Ascending aorta (tissue), 2 donors: ENCODE results near the gene WBP2. TPM values are rescaled to one million over a fixed set of nuclear protein-coding genes. Genes with fewer than 3 reads are reported as not detected.
A peak's percentile ranks its signal among the peaks of the same experiment; 100 is the strongest.
"Not testable (repeated sequence)": the region's sequence is repeated elsewhere in the genome, so short reads cannot be mapped to it uniquely, and the experiment has no call there.

Experiments
- DNase-seq, 2 donors: peaks; one replicate each; pipeline ENCODE4 v3.0.0-alpha.2; 2019; ENCODE audit warnings: low spot score in 2 of 2
- H3K27ac ChIP-seq, 2 donors: fragments of 200-600 bp; sonication (generic); one replicate each; pipeline ENCODE4 v1.5.1; 2016 to 2017; ENCODE audit warnings: mild to moderate bottlenecking in 1 of 2
- H3K27me3 ChIP-seq: fragments of 200-600 bp; sonication (generic); one replicate; pipeline ENCODE4 v1.5.1; 2017
- H3K36me3 ChIP-seq, 2 donors: fragments of 200-600 bp; sonication (generic); one replicate each; pipeline ENCODE4 v1.5.1; 2016
- H3K4me1 ChIP-seq, 2 donors: fragments of 200-600 bp; sonication (generic); one replicate each; pipeline ENCODE4 v1.5.1; 2016 to 2017; ENCODE audit warnings: mild to moderate bottlenecking in 1 of 2
- H3K4me3 ChIP-seq, 2 donors: fragments of 200-600 bp; sonication (generic); one replicate each; pipeline ENCODE4 v1.5.1; 2016 to 2017; ENCODE audit warnings: mild to moderate bottlenecking in 1 of 2
- H3K9me3 ChIP-seq, 2 donors: fragments of 200-600 bp; sonication (generic); one replicate each; pipeline ENCODE4 v1.5.1; 2016
- CTCF ChIP-seq, 3 experiments: fragments of 200-600 bp in 2 of 3; fragments of 450-650 bp in 1 of 3; sonication (generic) in 2 of 3; IDR thresholded peaks; one replicate each; pipeline ENCODE4 v1.5.1; 2016 to 2019; ENCODE audit warnings: antibody characterized with exemption in 3 of 3, mild to moderate bottlenecking in 1 of 3, moderate library complexity in 1 of 3
- intact Hi-C: fragments of 100-400 bp; cut with DNase I; formaldehyde crosslinking; loops from one replicate; pipeline ENCODE4 v1.15.1; 2023
- total RNA-seq: library from RNA; depleted of rRNA; stranded (reverse); fragments of >200 nt; gene quantifications from one replicate; pipeline ENCODE4 v1.1.0, GENCODE V29; 2016

The WBP2 gene
- total RNA-seq, 1 donor from 2014 or later = 50.7 TPM

- H3K36me3 ChIP-seq = peaks cover 13% of the 10 kb centered on the region in 2 donors
- H3K4me1 ChIP-seq = peaks cover 47 to 70% of the 10 kb centered on the region in 2 donors
- peak overlapping the region; percentile 96 to 99 for H3K27ac ChIP-seq
- no peak for TF ChIP-seq CTCF (IDR thresholded peaks at IDR 0.05)
- DNase-seq = no peak
- peak overlapping the region in 1 of 2 donors; percentile 85 for H3K4me3 ChIP-seq
- H3K9me3 ChIP-seq = no peaks in the 10 kb centered on the region
- H3K27me3 ChIP-seq = no peaks in the 10 kb centered on the region
- intact Hi-C loops = loop anchor here (10.0 kb wide), 1 partner anchor 210 kb away; the partner anchor contains the start of genes RECQL5 and SAP30BP
These were observed 19.4 kb upstream of the WBP2 start for GRCh38 chr17:75874323-75875181.

- TF ChIP-seq CTCF (IDR thresholded peaks at IDR 0.05) = no peak
- H3K9me3 ChIP-seq = no peaks in the 10 kb centered on the region
- peak in 1 of 2 donors; percentile 78 for DNase-seq
- peak overlapping the region; percentile 96 to 99 for H3K27ac ChIP-seq
- no peaks in the 10 kb centered on the region for H3K27me3 ChIP-seq
- peak overlapping the region in 1 of 2 donors; percentile 85 for H3K4me3 ChIP-seq
- intact Hi-C loops = loop anchor here (10.0 kb wide), 1 partner anchor 209 kb away; the partner anchor contains the start of genes RECQL5 and SAP30BP
- H3K36me3 ChIP-seq = peaks cover 13% of the 10 kb centered on the region in 2 donors
- peaks cover 52 to 74% of the 10 kb centered on the region in 2 donors for H3K4me1 ChIP-seq
These were observed 18.6 kb upstream of the WBP2 start for GRCh38 chr17:75873587-75874322.

GRCh38 chr17:75872434-75873351 is 17.6 kb upstream of the WBP2 start:
- no peaks in the 10 kb centered on the region for H3K27me3 ChIP-seq
- H3K36me3 ChIP-seq = peaks cover 13% of the 10 kb centered on the region in 2 donors
- peak; percentile 69 to 96 for DNase-seq
- intact Hi-C loops = loop anchor here (1.0 to 10.0 kb wide), 2 partner anchors 17 to 208 kb away; partner anchors contain the start of genes RECQL5, SAP30BP and WBP2
- H3K4me1 ChIP-seq = peaks cover 52 to 77% of the 10 kb centered on the region in 2 donors
- no peak for TF ChIP-seq CTCF (IDR thresholded peaks at IDR 0.05)
- peak overlapping the region; percentile 96 to 99 for H3K27ac ChIP-seq
- H3K4me3 ChIP-seq = peak overlapping the region; percentile 14 to 85
- H3K9me3 ChIP-seq = no peaks in the 10 kb centered on the region

GRCh38 chr17:75870228-75870627 is 15.1 kb upstream of the WBP2 start:
- not testable (repeated sequence) for DNase-seq, H3K9me3 ChIP-seq, H3K27me3 ChIP-seq
- Histone ChIP-seq H3K36me3 (peaks cover 13% of the 10 kb centered on the region in 2 donors), H3K4me1 (peaks cover 40 to 60% of the 10 kb centered on the region in 2 donors), H3K27ac (peak overlapping the region; percentile 96 to 99), H3K4me3 (peak overlapping the region in 1 of 2 donors; percentile 31)
- intact Hi-C loops = loop anchor here (10.0 kb wide), 1 partner anchor 205 kb away; the partner anchor contains the start of genes RECQL5 and SAP30BP

GRCh38 chr17:75869282-75870141 is 14.4 kb upstream of the WBP2 start:
- intact Hi-C loops = loop anchor here (10.0 kb wide), 1 partner anchor 205 kb away; the partner anchor contains the start of genes RECQL5 and SAP30BP
- no peak for TF ChIP-seq CTCF (IDR thresholded peaks at IDR 0.05)
- Histone ChIP-seq H3K4me3 (peak overlapping the region in 1 of 2 donors; percentile 31), H3K27me3 (no peaks in the 10 kb centered on the region), H3K4me1 (peaks cover 33 to 55% of the 10 kb centered on the region in 2 donors), H3K9me3 (no peaks in the 10 kb centered on the region), H3K36me3 (peaks cover 5 to 7% of the 10 kb centered on the region in 2 donors), H3K27ac (peak overlapping the region; percentile 96 to 99)
- DNase-seq = no peak

GRCh38 chr17:75868730-75869281 is 13.7 kb upstream of the WBP2 start:
- H3K27me3 ChIP-seq, intact Hi-C loops, H3K36me3 ChIP-seq, H3K9me3 ChIP-seq, DNase-seq: not testable (repeated sequence)
- Histone ChIP-seq H3K4me1 (peaks cover 26 to 52% of the 10 kb centered on the region in 2 donors), H3K4me3 (peak overlapping the region in 1 of 2 donors; percentile 31), H3K27ac (peak overlapping the region; percentile 96 to 99)

- H3K9me3 ChIP-seq, intact Hi-C loops, H3K36me3 ChIP-seq, H3K4me3 ChIP-seq, H3K27me3 ChIP-seq, H3K27ac ChIP-seq, DNase-seq: not testable (repeated sequence)
- H3K4me1 ChIP-seq = peaks cover 12 to 26% of the 10 kb centered on the region in 2 donors
These were observed 10.5 kb upstream of the WBP2 start for GRCh38 chr17:75865404-75866188.
